ENCODE measurements around the gene RTN3. TPM values are rescaled to one million over a fixed set of nuclear protein-coding genes. Genes with fewer than 3 reads are reported as not detected.
A peak's percentile ranks its signal among the peaks of the same experiment; 100 is the strongest.

Gene RTN3
- total RNA-seq, 1 donor: 70.0 TPM

- TF ChIP-seq, protein P1, sequence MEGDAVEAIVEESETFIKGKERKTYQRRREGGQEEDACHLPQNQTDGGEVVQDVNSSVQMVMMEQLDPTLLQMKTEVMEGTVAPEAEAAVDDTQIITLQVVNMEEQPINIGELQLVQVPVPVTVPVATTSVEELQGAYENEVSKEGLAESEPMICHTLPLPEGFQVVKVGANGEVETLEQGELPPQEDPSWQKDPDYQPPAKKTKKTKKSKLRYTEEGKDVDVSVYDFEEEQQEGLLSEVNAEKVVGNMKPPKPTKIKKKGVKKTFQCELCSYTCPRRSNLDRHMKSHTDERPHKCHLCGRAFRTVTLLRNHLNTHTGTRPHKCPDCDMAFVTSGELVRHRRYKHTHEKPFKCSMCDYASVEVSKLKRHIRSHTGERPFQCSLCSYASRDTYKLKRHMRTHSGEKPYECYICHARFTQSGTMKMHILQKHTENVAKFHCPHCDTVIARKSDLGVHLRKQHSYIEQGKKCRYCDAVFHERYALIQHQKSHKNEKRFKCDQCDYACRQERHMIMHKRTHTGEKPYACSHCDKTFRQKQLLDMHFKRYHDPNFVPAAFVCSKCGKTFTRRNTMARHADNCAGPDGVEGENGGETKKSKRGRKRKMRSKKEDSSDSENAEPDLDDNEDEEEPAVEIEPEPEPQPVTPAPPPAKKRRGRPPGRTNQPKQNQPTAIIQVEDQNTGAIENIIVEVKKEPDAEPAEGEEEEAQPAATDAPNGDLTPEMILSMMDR (IDR thresholded peaks at IDR 0.05; ENCODE audit: insufficient read depth, low read depth, low read length): no peak
- peak within 1 kb of the TSS; percentile 81 for H3K4me3 ChIP-seq (ENCODE audit: low read depth, low read length)
- DNase-seq (ENCODE audit: low read depth): peak; percentile 96
Observed at GRCh38 chr11:63671322-63672155, 9.8 kb upstream of the RTN3 start, which contains the start of gene ATL3. TSS of gene ATL3 (minus strand) at chr11:63671376. CDS start at chr11:63671335, 41 bp downstream.

DNA sequence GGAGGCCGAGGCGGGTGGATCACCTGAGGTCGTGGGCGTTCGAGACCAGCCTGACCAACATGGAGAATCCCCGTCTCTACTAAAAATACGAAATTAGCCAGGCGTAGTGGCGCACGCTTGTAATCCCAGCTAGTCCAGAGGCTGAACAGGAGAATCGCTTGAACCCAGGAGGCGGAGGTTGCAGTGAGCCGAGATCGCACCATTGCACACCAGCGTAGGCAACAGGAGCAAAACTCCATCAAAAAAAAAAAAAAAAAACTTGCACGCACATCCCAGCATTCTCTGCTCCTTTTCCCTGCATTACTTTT is 9.2 kb upstream of the RTN3 start:
- TF ChIP-seq, protein P1 (IDR thresholded peaks at IDR 0.05; ENCODE audit: insufficient read depth, low read depth, low read length): no peak
- DNase-seq (ENCODE audit: low read depth): no peak
- H3K4me3 ChIP-seq (ENCODE audit: low read depth, low read length): no peak overlapping the region

DNA sequence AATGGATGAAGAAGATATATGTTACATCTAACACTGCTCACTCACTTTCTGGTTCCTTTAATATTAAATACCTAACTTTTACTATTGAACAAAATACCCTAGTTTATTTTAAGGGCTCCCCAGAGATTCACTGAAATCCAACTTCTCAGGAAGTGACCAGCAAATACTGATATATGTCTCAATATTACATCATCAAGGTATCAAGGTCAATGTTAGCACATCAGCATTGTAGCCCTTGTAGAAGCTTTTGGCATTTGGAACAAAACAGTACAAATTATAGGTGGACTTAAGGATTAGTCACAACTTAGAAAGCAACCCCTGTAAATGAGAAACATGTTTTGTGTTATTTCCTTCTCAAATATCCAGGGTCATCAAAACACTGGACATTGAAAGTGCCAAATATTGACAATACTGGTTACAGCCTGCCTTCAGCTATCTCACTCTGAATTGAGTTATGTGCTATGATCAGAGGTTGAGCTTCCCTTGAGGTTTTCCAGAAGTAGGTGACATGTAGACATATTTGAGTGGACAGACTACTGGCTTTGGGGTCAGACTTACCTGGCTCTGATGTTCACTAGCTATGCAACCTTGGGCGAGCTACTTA is 8.3 kb upstream of the RTN3 start:
- peak; percentile 48 for DNase-seq (ENCODE audit: low read depth)
- no peak overlapping the region for H3K4me3 ChIP-seq (ENCODE audit: low read depth, low read length)
- TF ChIP-seq, protein P1 (IDR thresholded peaks at IDR 0.05; ENCODE audit: insufficient read depth, low read depth, low read length): no peak

DNA sequence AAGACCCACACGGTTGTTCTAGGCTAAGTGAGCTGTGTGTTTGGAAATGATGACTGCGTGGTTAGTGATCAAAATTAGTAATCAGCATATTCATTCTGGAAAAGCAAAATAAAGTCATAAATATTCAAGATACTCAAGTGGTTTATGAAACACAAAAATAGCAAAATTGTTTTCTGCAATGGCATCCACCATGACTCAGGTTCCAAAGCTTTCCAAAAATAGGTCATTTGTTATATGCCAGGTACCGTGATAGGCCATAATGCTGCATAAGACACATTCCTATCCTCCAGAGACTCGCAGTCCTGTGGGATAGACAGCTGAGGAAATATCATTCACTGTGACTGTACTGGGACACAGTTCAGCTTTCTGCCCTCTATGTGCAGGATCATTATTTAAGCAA is 7.7 kb upstream of the RTN3 start:
- DNase-seq (ENCODE audit: low read depth): no peak
- H3K4me3 ChIP-seq (ENCODE audit: low read depth, low read length): no peak overlapping the region
- TF ChIP-seq, protein P1 (IDR thresholded peaks at IDR 0.05; ENCODE audit: insufficient read depth, low read depth, low read length): no peak

GRCh38 chr11:63680834-63681320 is 423 bp upstream of the RTN3 start:
- H3K4me3 ChIP-seq (ENCODE audit: low read depth, low read length): peak overlapping the region; percentile 24
- DNase-seq (ENCODE audit: low read depth): no peak
- TF ChIP-seq, protein P1 (IDR thresholded peaks at IDR 0.05; ENCODE audit: insufficient read depth, low read depth, low read length): no peak

GRCh38 chr11:63682066-63683021 is 1.0 kb downstream of the RTN3 start:
- peak overlapping the region; percentile 99 for H3K4me3 ChIP-seq (ENCODE audit: low read depth, low read length)
- DNase-seq (ENCODE audit: low read depth): peak; percentile 41
- TF ChIP-seq, protein P1 (IDR thresholded peaks at IDR 0.05; ENCODE audit: insufficient read depth, low read depth, low read length): no peak

All from fibroblast of villous mesenchyme (primary cell).